HEK293 (cell line): ENCODE measurements around the gene CEP70.

Experiments used
- CTCF ChIA-PET: fragments of 350-600 bp; formaldehyde crosslinking; extraction: SDS; loops from one replicate; lab custom pipeline; 2021; ENCODE audit warnings: antibody characterized with exemption; lab: Yijun Ruan, JAX
- POLR2A ChIA-PET: fragments of 300-600 bp; formaldehyde crosslinking; extraction: SDS; loops from one replicate; lab custom pipeline; 2020; ENCODE audit warnings: antibody characterized with exemption, inconsistent platforms; lab: Yijun Ruan, JAX
- H3K27ac ChIP-seq: fragments of 200-500 bp; sonication (Bioruptor generic); 2 replicates; pipeline ENCODE4 v1.5.1; 2014; ENCODE audit warnings: low read depth, low read length, control low read depth, inconsistent platforms; ENCODE audit errors: extremely low read depth
- H3K36me3 ChIP-seq, 2 experiments: fragments of 200-500 bp in 1 of 2; sonication (Bioruptor generic) in 1 of 2; 1 replicate in 1 of 2; 2 replicates in 1 of 2; pipeline ENCODE4 v1.5.1; 2014 to 2017; ENCODE audit warnings: inconsistent platforms in 2 of 2, low read length in 2 of 2; ENCODE audit not compliant: control insufficient read depth in 2 of 2, insufficient read depth in 1 of 2
- H3K4me1 ChIP-seq: fragments of 200-500 bp; sonication (Bioruptor generic); 2 replicates; pipeline ENCODE4 v1.5.1; 2014; ENCODE audit warnings: mild to moderate bottlenecking, low read length, inconsistent platforms; ENCODE audit not compliant: control insufficient read depth, insufficient read depth
- H3K4me3 ChIP-seq: 2 replicates; pipeline ENCODE4 v1.5.1; 2011; ENCODE audit warnings: low read depth, mild to moderate bottlenecking, control low read depth, low read length, moderate library complexity
- H3K9me3 ChIP-seq: fragments of 200-500 bp; sonication (Bioruptor generic); 2 replicates; pipeline ENCODE4 v1.5.1; 2014; ENCODE audit warnings: low read depth, low read length, inconsistent platforms; ENCODE audit not compliant: control insufficient read depth, insufficient read depth
- AEBP2 ChIP-seq: fragments of 450-650 bp; formaldehyde crosslinking; IDR thresholded peaks from 2 replicates; pipeline ENCODE4 v1.5.1; 2016; ENCODE audit warnings: missing biosample characterization, missing genetic modification characterization, borderline replicate concordance
- HIC1 ChIP-seq: fragments of 450-650 bp; formaldehyde crosslinking; IDR thresholded peaks from 2 replicates; pipeline ENCODE4 v1.5.1; 2016; ENCODE audit warnings: missing biosample characterization, missing genetic modification characterization
- KLF1 ChIP-seq: fragments of 450-650 bp; formaldehyde crosslinking; IDR thresholded peaks from 2 replicates; pipeline ENCODE4 v1.5.1; 2016; ENCODE audit warnings: missing biosample characterization, missing genetic modification characterization
- REPIN1 ChIP-seq: fragments of 450-650 bp; formaldehyde crosslinking; IDR thresholded peaks from 2 replicates; pipeline ENCODE4 v1.5.1; 2017; ENCODE audit warnings: missing biosample characterization, missing genetic modification characterization, low read depth
- WT1 ChIP-seq: fragments of 450-650 bp; formaldehyde crosslinking; IDR thresholded peaks from 2 replicates; pipeline ENCODE4 v1.5.1; 2016; ENCODE audit warnings: missing biosample characterization, missing genetic modification characterization
- ZBTB26 ChIP-seq: fragments of 450-650 bp; formaldehyde crosslinking; optimal IDR thresholded peaks from 2 replicates; pipeline ENCODE3; 2016; ENCODE audit warnings: missing biosample characterization, mild to moderate bottlenecking, missing genetic modification characterization
- ZBTB49 ChIP-seq: fragments of 450-650 bp; formaldehyde crosslinking; IDR thresholded peaks from 2 replicates; pipeline ENCODE4 v1.5.1; 2016; ENCODE audit warnings: missing biosample characterization, missing genetic modification characterization, low read depth
- ZFP41 ChIP-seq: fragments of 450-650 bp; formaldehyde crosslinking; IDR thresholded peaks from 2 replicates; pipeline ENCODE4 v1.5.1; 2016; ENCODE audit warnings: missing biosample characterization, missing genetic modification characterization, borderline replicate concordance
- ZNF140 ChIP-seq: fragments of 450-650 bp; formaldehyde crosslinking; IDR thresholded peaks from 2 replicates; pipeline ENCODE4 v1.5.1; 2016; ENCODE audit warnings: missing biosample characterization, missing genetic modification characterization
- ZNF18 ChIP-seq: fragments of 450-650 bp; formaldehyde crosslinking; IDR thresholded peaks from 2 replicates; pipeline ENCODE4 v1.5.1; 2016; ENCODE audit warnings: missing biosample characterization, missing genetic modification characterization
- ZNF202 ChIP-seq: fragments of 450-650 bp; formaldehyde crosslinking; IDR thresholded peaks from 2 replicates; pipeline ENCODE4 v1.5.1; 2016; ENCODE audit warnings: missing biosample characterization, missing genetic modification characterization, borderline replicate concordance
- ZNF221 ChIP-seq: fragments of 450-650 bp; formaldehyde crosslinking; IDR thresholded peaks from 2 replicates; pipeline ENCODE4 v1.5.1; 2017; ENCODE audit warnings: missing biosample characterization, missing genetic modification characterization, borderline replicate concordance
- ZNF280C ChIP-seq: fragments of 450-650 bp; formaldehyde crosslinking; IDR thresholded peaks from 2 replicates; pipeline ENCODE4 v1.5.1; 2016; ENCODE audit warnings: missing biosample characterization, missing genetic modification characterization
- ZNF580 ChIP-seq: fragments of 450-650 bp; formaldehyde crosslinking; IDR thresholded peaks from 2 replicates; pipeline ENCODE4 v1.5.1; 2016; ENCODE audit warnings: missing biosample characterization, missing genetic modification characterization
- ZNF585B ChIP-seq: fragments of 450-650 bp; formaldehyde crosslinking; IDR thresholded peaks from 2 replicates; pipeline ENCODE4 v1.5.1; 2016; ENCODE audit warnings: missing biosample characterization, missing genetic modification characterization
- ZNF623 ChIP-seq: fragments of 450-650 bp; formaldehyde crosslinking; IDR thresholded peaks from 2 replicates; pipeline ENCODE4 v1.5.1; 2016; ENCODE audit warnings: missing biosample characterization, missing genetic modification characterization
- ZNF670 ChIP-seq: fragments of 450-650 bp; formaldehyde crosslinking; IDR thresholded peaks from 2 replicates; pipeline ENCODE4 v1.5.1; 2016; ENCODE audit warnings: missing biosample characterization, missing genetic modification characterization, low read depth
- ZNF707 ChIP-seq: fragments of 450-650 bp; formaldehyde crosslinking; IDR thresholded peaks from 2 replicates; pipeline ENCODE4 v1.5.1; 2016; ENCODE audit warnings: missing biosample characterization, missing genetic modification characterization
- ZSCAN16 ChIP-seq: fragments of 450-650 bp; formaldehyde crosslinking; IDR thresholded peaks from 2 replicates; pipeline ENCODE4 v1.5.1; 2016; ENCODE audit warnings: missing biosample characterization, missing genetic modification characterization
- TF ChIP-seq, protein P1 (sequence below): IDR thresholded peaks from 2 replicates; pipeline ENCODE4 v1.6.1; 2011; ENCODE audit warnings: mild to moderate bottlenecking, low read depth, low read length, borderline replicate concordance

The CEP70 gene

DNA sequence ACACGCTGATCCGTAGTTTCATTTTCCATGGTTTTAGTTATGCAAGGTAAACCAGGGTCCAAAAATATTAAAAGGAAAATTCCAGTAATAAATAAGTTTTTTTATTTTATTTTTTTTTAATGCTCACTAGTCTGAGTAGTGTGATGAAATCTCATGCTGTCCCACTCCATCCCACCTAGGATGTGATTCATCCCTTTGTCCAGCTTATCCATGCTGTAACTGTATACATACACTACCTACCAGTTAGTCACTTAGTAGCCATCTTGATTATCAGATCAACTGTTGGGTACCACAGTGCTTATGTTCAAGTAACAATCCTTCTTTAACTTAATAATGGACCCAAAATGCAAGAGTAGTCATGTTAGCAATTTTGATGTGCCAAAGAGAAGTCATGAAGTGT is 84.5 kb downstream of the CEP70 start (continued):
- no peak for TF ChIP-seq ZBTB49 (tag by site-specific recombination)
- TF ChIP-seq ZNF140 (tag by site-specific recombination): no peak
- no peak for TF ChIP-seq ZNF280C
- no peak for TF ChIP-seq ZNF670 (tag by site-specific recombination)
- TF ChIP-seq ZNF202 (tag by site-specific recombination): no peak
- TF ChIP-seq ZNF580: no peak
- no peak for TF ChIP-seq ZNF623 (tag by site-specific recombination)
- no peak for TF ChIP-seq AEBP2
- no peak for TF ChIP-seq ZNF707

DNA sequence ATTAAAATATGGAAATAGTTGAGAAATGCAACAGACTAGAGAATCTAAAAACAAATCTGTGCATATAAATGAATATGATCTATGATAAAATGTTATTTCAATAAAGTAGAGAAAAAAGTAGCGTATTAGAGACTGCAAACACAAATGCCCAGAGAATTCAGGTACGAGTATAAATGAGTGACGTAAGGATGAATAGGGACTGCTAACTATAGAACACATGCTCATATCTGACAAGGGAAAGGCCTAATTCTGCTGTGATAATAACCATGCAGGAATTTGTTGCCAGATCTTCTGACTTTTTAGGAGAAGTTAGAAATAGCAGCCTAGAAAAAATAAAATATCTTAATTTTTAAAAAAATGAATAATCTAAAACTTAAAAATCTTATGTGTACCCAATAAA is 86.5 kb downstream of the CEP70 start:
- Histone ChIP-seq H3K36me3 (peaks cover 0 to 6% of the 10 kb centered on the region in 2 experiments; a peak in 1 of 3 replicates), H3K4me1 (no peaks in the 10 kb centered on the region), H3K4me3 (no peak overlapping the region), H3K27ac (no peak overlapping the region), H3K9me3 (no peaks in the 10 kb centered on the region)
- ChIA-PET POLR2A (no interaction called here), CTCF (no interaction called here)
- no peak for TF ChIP-seq ZNF202 (tag by site-specific recombination)
- no peak for TF ChIP-seq WT1 (tag by site-specific recombination)
- TF ChIP-seq ZFP41 (tag by site-specific recombination): no peak
- no peak for TF ChIP-seq REPIN1 (tag by site-specific recombination)
- no peak for TF ChIP-seq ZNF221 (tag by site-specific recombination)
- no peak for TF ChIP-seq KLF1 (tag by site-specific recombination)
- TF ChIP-seq ZBTB26 (tag by site-specific recombination): no peak
- TF ChIP-seq ZNF18: no peak
- no peak for TF ChIP-seq ZNF623 (tag by site-specific recombination)
- no peak for TF ChIP-seq HIC1 (tag by site-specific recombination)
- no peak for TF ChIP-seq ZNF585B (tag by site-specific recombination)
- TF ChIP-seq, protein P1, sequence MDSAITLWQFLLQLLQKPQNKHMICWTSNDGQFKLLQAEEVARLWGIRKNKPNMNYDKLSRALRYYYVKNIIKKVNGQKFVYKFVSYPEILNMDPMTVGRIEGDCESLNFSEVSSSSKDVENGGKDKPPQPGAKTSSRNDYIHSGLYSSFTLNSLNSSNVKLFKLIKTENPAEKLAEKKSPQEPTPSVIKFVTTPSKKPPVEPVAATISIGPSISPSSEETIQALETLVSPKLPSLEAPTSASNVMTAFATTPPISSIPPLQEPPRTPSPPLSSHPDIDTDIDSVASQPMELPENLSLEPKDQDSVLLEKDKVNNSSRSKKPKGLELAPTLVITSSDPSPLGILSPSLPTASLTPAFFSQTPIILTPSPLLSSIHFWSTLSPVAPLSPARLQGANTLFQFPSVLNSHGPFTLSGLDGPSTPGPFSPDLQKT: no peak
- TF ChIP-seq ZSCAN16 (tag by site-specific recombination): no peak
